OCI-LY1 (cell line): Measurements from ENCODE around the gene SHANK3.

Experiments used
- H2AFZ ChIP-seq: fragments of 200-600 bp; sonication (generic), shearing (Covaris generic); 2 replicates; pipeline ENCODE4 v1.6.0; 2014; ENCODE audit warnings: antibody characterized with exemption, mild to moderate bottlenecking, low read length
- H3F3A ChIP-seq: fragments of 200-600 bp; sonication (generic), shearing (Covaris generic); 2 replicates; pipeline ENCODE4 v1.6.0; 2014; ENCODE audit warnings: mild to moderate bottlenecking, antibody characterized with exemption, low read length, moderate library complexity; ENCODE audit not compliant: insufficient read depth
- H3K27ac ChIP-seq: fragments of 200-600 bp; sonication (generic); 2 replicates; pipeline ENCODE4 v1.5.1; 2014; ENCODE audit warnings: low read length, mixed run types, mild to moderate bottlenecking, low read depth; ENCODE audit not compliant: poor library complexity, severe bottlenecking
- H3K27me3 ChIP-seq: fragments of 200-600 bp; sonication (generic); 2 replicates; pipeline ENCODE4 v1.6.0; 2014; ENCODE audit warnings: antibody characterized with exemption, mild to moderate bottlenecking, low read length, moderate library complexity; ENCODE audit not compliant: insufficient read depth
- H3K36me3 ChIP-seq: fragments of 200-600 bp; sonication (generic); 2 replicates; pipeline ENCODE4 v1.6.1; 2014; ENCODE audit warnings: mild to moderate bottlenecking, antibody characterized with exemption, low read length, moderate library complexity, mixed read lengths; ENCODE audit not compliant: insufficient read depth
- H3K4me1 ChIP-seq: fragments of 200-600 bp; sonication (generic); 2 replicates; pipeline ENCODE4 v1.5.1; 2014; ENCODE audit warnings: mild to moderate bottlenecking, low read length, moderate library complexity; ENCODE audit not compliant: insufficient read depth, severe bottlenecking
- H3K4me2 ChIP-seq: fragments of 200-600 bp; sonication (generic), shearing (Covaris generic); 2 replicates; pipeline ENCODE4 v1.6.1; 2014; ENCODE audit warnings: low read length
- H3K4me3 ChIP-seq: fragments of 200-600 bp; sonication (generic); 2 replicates; pipeline ENCODE4 v1.5.1; 2014; ENCODE audit warnings: low read length, low read depth, mild to moderate bottlenecking, mixed read lengths; ENCODE audit not compliant: poor library complexity, severe bottlenecking
- H3K79me2 ChIP-seq: fragments of 200-600 bp; shearing (Covaris generic); 2 replicates; pipeline ENCODE4 v1.6.1; 2016; ENCODE audit warnings: mixed run types, low read length, mixed read lengths; ENCODE audit not compliant: insufficient read depth
- H3K9ac ChIP-seq: fragments of 200-600 bp; sonication (generic), shearing (Covaris generic); 2 replicates; pipeline ENCODE4 v1.6.1; 2014; ENCODE audit warnings: mild to moderate bottlenecking, low read length, mixed read lengths
- H3K9me2 ChIP-seq: fragments of 200-600 bp; sonication (generic), shearing (Covaris generic); 2 replicates; pipeline ENCODE4 v1.6.1; 2014; ENCODE audit warnings: low read depth, mild to moderate bottlenecking, low read length, mixed read lengths
- H3K9me3 ChIP-seq: fragments of 200-600 bp; shearing (Covaris generic); 2 replicates; pipeline ENCODE4 v1.6.1; 2014; ENCODE audit warnings: low read length, mixed read lengths
- H4K20me1 ChIP-seq: fragments of 200-600 bp; sonication (generic), shearing (Covaris generic); 2 replicates; pipeline ENCODE4 v1.6.0; 2016; ENCODE audit warnings: mild to moderate bottlenecking, low read length; ENCODE audit not compliant: insufficient read depth
- EZH2 ChIP-seq: fragments of 200-600 bp; sonication (generic), shearing (Covaris generic); IDR thresholded peaks from 2 replicates; pipeline ENCODE4 v1.8.0; 2017; ENCODE audit warnings: borderline replicate concordance, mixed run types, mild to moderate bottlenecking, antibody characterized with exemption, low read length, moderate library complexity, mixed read lengths
- TF ChIP-seq, protein P1 (sequence below): fragments of 200-600 bp; sonication (generic), shearing (Covaris generic); IDR thresholded peaks from 2 replicates; pipeline ENCODE4 v1.5.1; 2017; ENCODE audit warnings: mild to moderate bottlenecking, antibody characterized with exemption, low read length, moderate library complexity, mixed read lengths

The SHANK3 gene

DNA sequence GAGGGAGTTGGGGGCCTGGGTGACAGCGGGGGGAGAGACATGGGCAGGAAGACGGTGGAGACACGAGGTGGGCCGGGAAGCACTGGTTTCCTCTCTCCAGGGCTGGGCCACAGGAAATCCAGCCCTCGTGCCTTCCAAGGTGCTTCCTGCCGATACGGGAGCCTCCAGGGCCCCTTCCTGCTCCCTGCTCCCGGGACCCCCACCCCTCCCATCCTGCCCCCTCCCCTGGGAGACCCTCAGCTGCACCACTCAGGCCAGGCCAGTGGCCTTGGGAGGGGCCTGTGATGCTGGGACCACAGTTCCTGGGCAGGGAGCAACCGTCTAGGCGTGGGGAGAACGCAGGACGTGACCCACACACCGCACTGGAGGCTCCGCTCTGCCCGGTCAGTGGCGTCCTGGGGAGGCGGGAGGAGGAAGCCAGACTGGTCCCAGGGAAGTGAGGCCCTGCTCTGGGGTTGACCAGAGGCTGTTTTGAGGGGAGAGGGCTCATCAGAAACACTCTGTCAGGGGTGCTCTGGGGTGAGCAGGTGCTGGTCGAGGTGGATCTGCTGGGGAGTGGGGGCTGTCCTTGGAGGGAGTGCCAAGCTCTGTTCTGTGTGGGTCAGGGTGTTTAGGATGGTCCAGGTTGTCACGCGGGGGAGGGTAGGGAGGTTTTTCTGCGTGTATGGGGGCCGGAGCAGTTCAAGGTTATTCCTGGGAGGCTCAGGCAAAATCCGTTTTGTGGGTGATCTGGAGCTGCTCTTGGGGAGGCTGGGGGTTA, at the start of gene SHANK3:
SHANK3 (plus strand) TSS at position 353 of the 760 bp plus-strand sequence.
- TF ChIP-seq, protein P1, sequence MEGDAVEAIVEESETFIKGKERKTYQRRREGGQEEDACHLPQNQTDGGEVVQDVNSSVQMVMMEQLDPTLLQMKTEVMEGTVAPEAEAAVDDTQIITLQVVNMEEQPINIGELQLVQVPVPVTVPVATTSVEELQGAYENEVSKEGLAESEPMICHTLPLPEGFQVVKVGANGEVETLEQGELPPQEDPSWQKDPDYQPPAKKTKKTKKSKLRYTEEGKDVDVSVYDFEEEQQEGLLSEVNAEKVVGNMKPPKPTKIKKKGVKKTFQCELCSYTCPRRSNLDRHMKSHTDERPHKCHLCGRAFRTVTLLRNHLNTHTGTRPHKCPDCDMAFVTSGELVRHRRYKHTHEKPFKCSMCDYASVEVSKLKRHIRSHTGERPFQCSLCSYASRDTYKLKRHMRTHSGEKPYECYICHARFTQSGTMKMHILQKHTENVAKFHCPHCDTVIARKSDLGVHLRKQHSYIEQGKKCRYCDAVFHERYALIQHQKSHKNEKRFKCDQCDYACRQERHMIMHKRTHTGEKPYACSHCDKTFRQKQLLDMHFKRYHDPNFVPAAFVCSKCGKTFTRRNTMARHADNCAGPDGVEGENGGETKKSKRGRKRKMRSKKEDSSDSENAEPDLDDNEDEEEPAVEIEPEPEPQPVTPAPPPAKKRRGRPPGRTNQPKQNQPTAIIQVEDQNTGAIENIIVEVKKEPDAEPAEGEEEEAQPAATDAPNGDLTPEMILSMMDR: no peak
- no peak for TF ChIP-seq EZH2
- Histone ChIP-seq H3K4me3 (no peak within 1 kb of the TSS), H3K27me3 (no peaks in the 10 kb centered on the region), H2AFZ (no peak within 1 kb of the TSS), H3F3A (no peaks in the 10 kb centered on the region), H3K79me2 (no peaks in the 10 kb centered on the region), H3K36me3 (no peaks in the 10 kb centered on the region), H4K20me1 (no peaks in the 10 kb centered on the region), H3K9me3 (no peaks in the 10 kb centered on the region), H3K9ac (no peak within 1 kb of the TSS), H3K4me2 (no peak within 1 kb of the TSS), H3K27ac (no peak within 1 kb of the TSS), H3K9me2 (no peaks in the 10 kb centered on the region), H3K4me1 (no peaks in the 10 kb centered on the region)

DNA sequence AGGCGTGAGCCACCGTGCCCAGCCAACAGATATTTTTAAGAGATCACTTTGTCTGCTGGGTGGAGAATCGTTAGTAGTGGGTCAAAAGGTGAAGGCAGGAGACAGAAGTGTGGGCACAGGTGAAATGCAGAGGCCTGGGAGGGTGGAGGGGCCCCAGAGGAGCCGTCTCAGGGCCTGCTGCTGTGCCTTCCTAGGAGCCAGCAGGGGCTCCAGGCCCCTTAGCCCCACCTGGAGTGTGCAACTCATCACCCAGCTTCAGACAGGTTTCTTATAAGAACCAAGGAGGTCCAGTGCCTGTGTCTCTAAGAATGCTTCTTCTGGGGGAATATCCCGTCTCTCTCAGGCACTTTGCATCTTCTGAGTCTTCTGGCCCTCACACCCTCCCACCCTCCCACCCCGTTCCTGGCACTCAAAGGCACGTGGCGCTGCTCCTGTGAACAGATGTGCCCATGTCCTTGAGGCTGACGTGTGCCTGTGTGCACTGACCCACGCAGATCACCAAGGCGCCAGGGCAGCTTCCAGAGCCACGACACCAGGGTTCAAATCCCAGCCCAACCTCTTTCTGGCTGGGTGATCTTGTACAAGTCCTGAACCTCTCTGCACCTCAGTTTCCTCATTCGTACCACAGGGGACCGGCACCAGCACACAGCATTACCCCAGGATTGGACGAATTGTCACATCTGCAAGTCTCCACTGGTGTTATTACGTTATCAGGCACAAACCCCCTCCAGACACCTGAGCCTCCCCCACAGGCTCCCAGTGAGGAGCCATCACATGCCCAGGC, 48.1 kb upstream of the SHANK3 start:
- TF ChIP-seq EZH2: no peak
- Histone ChIP-seq H3K36me3 (no peaks in the 10 kb centered on the region), H3K27ac (peak overlapping the region; percentile 25), H3K9me2 (no peaks in the 10 kb centered on the region), H3K4me2 (no peak overlapping the region), H3K27me3 (no peaks in the 10 kb centered on the region), H3K9me3 (no peaks in the 10 kb centered on the region), H3K4me3 (no peak overlapping the region), H3K4me1 (peaks cover 58% of the 10 kb centered on the region), H2AFZ (no peak overlapping the region), H3K9ac (no peak overlapping the region), H3K79me2 (no peaks in the 10 kb centered on the region), H4K20me1 (no peaks in the 10 kb centered on the region), H3F3A (peaks cover 9% of the 10 kb centered on the region; the same call in 1 of the 2 replicates)

DNA sequence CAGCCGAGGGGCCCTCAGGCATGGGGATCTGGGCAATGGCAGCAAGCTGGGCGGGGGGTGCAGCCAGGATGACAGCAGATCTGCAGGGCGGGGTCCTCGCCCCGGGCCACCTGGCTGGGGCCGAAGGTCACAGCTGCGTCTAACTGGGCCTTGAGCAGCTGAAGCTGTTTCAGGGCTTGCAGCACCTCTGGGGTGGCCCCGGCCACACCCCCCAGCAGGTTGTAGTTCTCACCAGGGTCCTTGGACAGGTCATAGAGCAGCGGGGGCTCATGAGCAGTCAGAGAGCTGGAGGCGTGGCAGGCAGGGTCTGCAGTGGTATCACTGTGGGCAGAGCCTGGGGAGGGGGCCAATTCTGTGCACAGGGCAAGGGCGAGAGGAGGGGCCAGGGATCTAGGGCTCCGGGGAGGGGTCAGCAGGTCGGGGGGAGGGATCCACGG, 47.5 kb upstream of the SHANK3 start:
- no peak overlapping the region for H3K4me3 ChIP-seq
- H2AFZ ChIP-seq: no peak overlapping the region
- no peak overlapping the region for H3K9ac ChIP-seq
- no peaks in the 10 kb centered on the region for H3K79me2 ChIP-seq
- no peaks in the 10 kb centered on the region for H3K9me3 ChIP-seq
- H3F3A ChIP-seq: peaks cover 9% of the 10 kb centered on the region; the same call in 1 of the 2 replicates
- H3K4me1 ChIP-seq: peaks cover 52% of the 10 kb centered on the region
- H3K27ac ChIP-seq: peak overlapping the region; percentile 25
- no peaks in the 10 kb centered on the region for H4K20me1 ChIP-seq
- H3K27me3 ChIP-seq: no peaks in the 10 kb centered on the region
- H3K36me3 ChIP-seq: no peaks in the 10 kb centered on the region
- H3K9me2 ChIP-seq: no peaks in the 10 kb centered on the region
- H3K4me2 ChIP-seq: no peak overlapping the region
- TF ChIP-seq, protein P1: no peak
- TF ChIP-seq EZH2: no peak
